ENCODE measurements around the gene STIP1.

Gene STIP1

GRCh38 chr11:64223001-64223651 lies 37.2 kb downstream of the STIP1 start:
- no peak for DNase-seq

- no peak for DNase-seq
Observed at GRCh38 chr11:64224151-64224890, 38.4 kb downstream of the STIP1 start.

DNA sequence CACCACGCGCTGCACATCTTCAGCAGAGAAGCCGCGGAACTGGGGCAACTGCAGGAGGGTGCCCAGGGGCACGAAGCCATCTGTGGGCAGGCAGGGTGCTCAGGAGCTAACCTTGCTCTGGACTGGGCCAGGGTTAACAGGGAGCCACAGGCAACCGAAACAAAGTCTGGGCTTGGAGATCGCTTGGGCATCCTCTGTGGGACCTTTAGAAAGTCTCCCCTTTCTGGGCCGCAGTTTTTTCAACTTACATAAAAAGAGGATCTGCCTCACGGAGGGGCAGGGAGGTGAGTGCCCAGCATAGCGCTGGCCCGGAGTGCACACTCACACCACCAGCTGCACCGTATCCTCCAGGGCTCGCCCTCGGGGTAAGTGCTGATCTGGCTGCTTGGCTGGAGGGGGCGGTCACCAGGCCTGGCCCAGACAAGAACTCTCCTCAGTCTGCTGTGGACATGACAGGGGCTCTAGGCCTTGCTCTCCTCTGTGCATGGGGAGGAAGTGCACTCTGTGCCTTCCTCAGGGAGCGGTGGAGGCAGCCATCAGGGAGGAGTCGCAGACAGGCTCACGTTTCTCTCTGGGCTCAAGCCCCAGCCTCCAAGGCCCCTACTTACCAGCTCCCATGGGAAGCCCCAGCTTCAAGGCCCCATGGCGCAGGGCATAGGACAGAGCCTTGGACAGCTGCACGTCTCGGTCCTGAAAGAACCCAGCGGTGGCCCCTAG lies 39.1 kb downstream of the STIP1 start:
- no peak for DNase-seq

GRCh38 chr11:64225608-64226506 lies 39.9 kb downstream of the STIP1 start, which contains the start of the genes NUDT22 and TRPT1:
Gene NUDT22 (plus strand): TSS chr11:64226274. CDS start chr11:64226653, 379 bp downstream.
Gene TRPT1 (minus strand): TSS chr11:64226186. CDS start chr11:64225860, 326 bp downstream.
- peak in 13 of 14 donors; percentile 71 to 91 (median 82) for DNase-seq

GRCh38 chr11:64226507-64227051 lies 40.6 kb downstream of the STIP1 start:
- peak in 6 of 14 donors; percentile 38 to 72 (median 61) for DNase-seq

DNA sequence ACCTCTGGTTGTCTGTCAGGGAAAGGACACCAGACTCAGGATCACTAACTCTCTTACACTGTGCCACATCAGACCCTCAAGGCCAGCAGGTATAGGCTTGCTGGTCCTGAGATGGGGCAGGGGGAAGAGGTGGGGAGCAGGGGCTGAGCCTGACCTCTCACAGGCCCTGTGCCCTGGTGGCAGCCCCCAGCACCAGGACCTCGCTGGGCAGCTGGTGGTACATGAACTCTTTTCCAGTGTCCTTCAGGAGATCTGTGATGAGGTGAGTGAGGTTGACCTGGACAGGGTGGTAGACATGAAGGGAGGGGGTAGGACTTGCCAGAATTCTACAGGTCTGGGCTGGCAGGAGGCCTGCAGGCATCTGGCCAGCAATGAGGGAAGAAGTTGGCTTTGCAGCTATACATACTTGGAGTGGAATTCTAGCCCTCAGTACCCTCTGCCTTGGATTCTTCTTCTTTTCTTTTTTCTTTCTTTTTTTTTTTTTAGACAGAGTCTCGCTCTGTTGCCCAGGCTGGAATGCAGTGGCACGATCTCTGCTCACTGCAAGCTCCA lies 41.5 kb downstream of the STIP1 start:
- no peak for DNase-seq

DNA sequence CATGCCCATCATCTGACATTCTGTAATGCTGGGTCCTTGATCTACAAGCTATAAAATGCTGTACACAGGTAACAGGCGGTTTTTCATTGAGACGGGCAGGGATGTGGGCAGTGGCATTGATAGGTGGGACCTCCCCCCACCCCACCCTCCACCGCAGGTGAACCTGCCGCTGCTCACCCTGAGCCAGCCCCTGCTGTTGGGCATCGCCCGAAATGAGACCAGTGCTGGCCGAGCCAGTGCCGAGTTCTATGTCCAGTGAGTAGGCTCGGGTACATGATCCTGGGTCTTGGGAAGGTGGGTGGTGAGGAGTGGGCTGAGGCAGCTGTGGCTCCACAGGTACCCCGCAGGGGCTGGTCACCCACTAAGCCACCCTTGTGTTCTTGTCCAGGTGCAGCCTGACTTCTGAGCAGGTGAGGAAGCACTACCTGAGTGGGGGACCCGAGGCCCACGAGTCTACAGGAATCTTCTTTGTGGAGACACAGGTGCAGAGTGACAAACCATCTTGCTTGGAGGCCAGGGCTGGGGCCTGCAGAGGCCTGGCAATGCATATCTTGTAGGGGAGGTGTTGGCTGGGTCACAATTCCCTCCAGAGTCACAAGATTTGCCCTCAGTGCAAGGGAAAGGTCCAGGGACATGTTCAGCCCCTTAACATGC lies 43.2 kb downstream of the STIP1 start:
- no peak for DNase-seq

GRCh38 chr11:64229744-64230170 lies 43.8 kb downstream of the STIP1 start:
- DNase-seq: no peak

GRCh38 chr11:64230171-64230984 lies 44.4 kb downstream of the STIP1 start, which contains the start of gene DNAJC4:
Gene DNAJC4 (plus strand): TSS chr11:64230548. CDS start chr11:64230855, 307 bp downstream.
- peak; percentile 42 to 94 (median 84) for DNase-seq

DNA sequence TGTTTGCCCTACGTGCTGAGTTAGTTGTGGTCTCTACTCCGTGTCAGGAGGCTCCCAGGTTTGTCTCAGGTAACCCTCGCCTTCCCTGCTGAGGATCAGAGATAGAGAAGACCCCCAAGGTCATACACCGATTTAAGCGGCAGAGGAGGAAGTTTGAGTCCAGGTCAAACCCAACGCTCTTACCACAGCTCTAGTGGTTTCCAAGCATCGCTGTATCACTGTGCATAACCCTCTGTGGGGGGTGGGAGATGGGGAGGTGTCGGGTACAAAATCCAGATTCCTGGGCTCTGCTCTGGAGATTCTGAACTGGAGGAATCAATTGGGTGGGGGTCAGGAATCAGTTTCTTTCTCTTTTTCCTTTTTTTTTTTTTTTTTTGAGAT lies 45.0 kb downstream of the STIP1 start:
- DNase-seq: no peak

GRCh38 chr11:64231546-64231945 lies 45.6 kb downstream of the STIP1 start:
- DNase-seq: no peak

- DNase-seq: no peak
Observed at GRCh38 chr11:64232182-64232966, 46.4 kb downstream of the STIP1 start.

- DNase-seq: no peak
Observed at GRCh38 chr11:64232967-64233315, 47.0 kb downstream of the STIP1 start.

DNA sequence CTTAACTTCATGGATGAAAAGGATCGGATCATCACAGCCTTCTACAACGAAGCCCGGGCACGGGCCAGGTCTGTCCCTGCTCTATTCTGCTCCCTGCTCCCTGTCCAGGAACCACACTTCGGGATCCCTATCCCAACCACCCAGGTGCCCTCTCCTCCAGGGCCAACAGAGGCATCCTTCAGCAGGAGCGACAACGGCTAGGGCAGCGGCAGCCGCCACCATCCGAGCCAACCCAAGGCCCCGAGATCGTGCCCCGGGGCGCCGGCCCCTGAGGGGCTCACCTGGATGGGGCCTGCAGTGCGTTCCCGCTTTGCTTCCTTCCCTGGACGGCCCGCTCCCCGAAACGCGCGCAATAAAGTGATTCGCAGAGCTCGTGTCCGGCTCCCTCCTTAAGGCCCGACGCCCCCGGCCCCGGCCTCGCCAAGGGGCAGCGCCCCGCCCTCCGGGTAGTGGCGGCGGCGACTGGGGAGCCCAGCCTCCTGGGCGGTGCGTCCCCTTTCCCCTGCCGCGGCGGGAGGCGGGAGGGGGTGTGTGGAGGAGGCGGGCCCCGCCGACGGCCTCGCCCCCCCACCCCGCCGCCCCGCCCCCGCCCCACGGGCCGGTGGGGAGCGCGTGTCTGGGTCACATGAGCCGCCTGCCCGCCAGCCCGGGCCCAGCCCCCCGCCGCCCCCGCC lies 48.1 kb downstream of the STIP1 start, which contains the start of gene VEGFB:
VEGFB (plus strand) TSS at position 672 of the 674 bp plus-strand sequence. CDS start 250 bp downstream, outside the sequence.
- DNase-seq: peak in 10 of 14 donors; percentile 20 to 76 (median 42)

DNA sequence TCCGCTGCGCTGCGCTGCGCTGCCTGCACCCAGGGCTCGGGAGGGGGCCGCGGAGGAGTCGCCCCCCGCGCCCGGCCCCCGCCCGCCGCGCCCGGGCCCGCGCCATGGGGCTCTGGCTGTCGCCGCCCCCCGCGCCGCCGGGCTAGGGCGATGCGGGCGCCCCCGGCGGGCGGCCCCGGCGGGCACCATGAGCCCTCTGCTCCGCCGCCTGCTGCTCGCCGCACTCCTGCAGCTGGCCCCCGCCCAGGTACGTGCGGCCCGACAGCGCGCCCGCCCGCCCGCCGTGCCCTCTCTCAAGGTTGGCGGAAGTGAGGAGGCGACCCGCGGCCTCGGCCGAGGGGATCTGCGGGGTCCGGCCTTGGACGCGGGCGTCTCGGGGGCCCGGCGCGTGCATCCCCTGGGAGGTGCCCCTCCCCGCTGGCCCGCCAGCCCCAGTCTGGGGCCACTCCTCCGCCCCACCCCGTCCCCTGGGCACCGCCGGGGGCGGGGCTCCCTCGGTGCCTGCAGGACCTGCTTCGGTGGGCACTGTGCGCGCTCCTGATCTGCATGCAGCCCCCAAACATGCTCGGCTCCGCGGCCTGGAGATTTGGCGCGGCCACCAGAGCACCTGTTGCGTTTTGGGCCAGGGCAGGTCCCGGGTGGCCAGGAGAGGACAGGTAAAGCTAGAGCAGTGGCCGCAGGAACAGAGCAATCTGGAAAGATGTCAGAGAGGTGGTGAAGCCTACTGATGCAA lies 48.8 kb downstream of the STIP1 start:
- DNase-seq: peak in 1 of 14 donors; percentile 54

DNA sequence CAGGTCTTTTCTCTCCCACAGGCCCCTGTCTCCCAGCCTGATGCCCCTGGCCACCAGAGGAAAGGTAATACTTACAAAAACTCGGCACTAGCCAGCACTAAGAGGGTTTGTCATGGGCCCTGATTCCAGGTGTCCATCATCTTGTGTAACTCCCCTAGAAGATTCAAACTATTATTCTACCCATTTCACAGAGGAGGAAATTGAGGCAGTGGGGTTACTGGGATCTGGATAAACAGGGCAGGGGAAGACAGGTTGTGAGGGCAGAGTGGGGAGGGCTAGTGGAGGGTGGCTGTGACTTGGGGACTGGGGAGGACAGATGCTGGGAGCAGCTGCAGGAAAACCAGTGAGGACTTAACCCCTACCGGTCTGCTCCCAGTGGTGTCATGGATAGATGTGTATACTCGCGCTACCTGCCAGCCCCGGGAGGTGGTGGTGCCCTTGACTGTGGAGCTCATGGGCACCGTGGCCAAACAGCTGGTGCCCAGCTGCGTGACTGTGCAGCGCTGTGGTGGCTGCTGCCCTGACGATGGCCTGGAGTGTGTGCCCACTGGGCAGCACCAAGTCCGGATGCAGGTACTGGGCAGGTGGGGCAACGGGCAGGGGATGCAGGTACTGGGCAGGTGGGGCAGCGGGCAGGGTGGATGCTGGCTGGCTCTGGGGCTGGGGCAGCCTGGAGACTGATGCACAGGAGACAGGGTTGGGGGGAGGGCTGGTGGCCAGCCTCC lies 49.6 kb downstream of the STIP1 start:
- DNase-seq: no peak

DNA sequence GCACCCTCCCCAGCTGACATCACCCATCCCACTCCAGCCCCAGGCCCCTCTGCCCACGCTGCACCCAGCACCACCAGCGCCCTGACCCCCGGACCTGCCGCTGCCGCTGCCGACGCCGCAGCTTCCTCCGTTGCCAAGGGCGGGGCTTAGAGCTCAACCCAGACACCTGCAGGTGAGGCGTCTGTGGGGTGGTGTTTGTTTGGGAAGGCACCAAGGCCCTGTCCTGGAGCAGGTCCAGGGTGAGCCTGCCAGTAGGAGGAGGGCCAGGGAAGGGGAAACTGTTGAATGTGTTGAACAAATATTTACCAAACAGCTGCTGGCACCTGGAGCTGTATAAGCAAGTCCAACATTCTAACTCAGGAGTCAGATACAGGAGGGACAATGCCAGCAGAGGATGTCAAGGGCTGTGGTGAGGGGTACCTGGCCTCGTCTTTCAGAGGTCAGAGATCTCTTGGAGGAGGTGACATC lies 51.5 kb downstream of the STIP1 start:
- DNase-seq: no peak

Measured in C1 segment of cervical spinal cord (tissue), 14 donors.